Breast epithelium (tissue), 4 donors: ENCODE data around the gene SIRPD. TPM values are rescaled to one million over a fixed set of nuclear protein-coding genes. Genes with fewer than 3 reads are reported as not detected.

Experiments used
- DNase-seq, 2 donors: peaks; one replicate each; pipeline ENCODE4 v3.0.0-alpha.2; 2019; ENCODE audit warnings: low spot score in 2 of 2
- H3K27ac ChIP-seq, 2 donors: fragments of 200-600 bp; sonication (generic) in 1 of 2; one replicate each; pipeline ENCODE4 v1.5.1; 2016 to 2019; ENCODE audit warnings: mild to moderate bottlenecking in 1 of 2
- H3K27me3 ChIP-seq, 2 donors: fragments of 200-600 bp; sonication (generic) in 1 of 2; one replicate each; pipeline versions ENCODE4 v1.5.1 to v1.6.0; 2017 to 2019; ENCODE audit warnings: control low read depth in 1 of 2, mild to moderate bottlenecking in 1 of 2
- H3K36me3 ChIP-seq: fragments of 200-600 bp; one replicate; pipeline ENCODE4 v1.5.1; 2019
- H3K4me1 ChIP-seq, 2 donors: fragments of 200-600 bp; sonication (generic); one replicate each; pipeline ENCODE4 v1.5.1; 2016 to 2019; ENCODE audit warnings: control low read depth in 1 of 2
- H3K4me3 ChIP-seq, 3 donors: fragments of 200-600 bp; sonication (generic); 1 replicate in 2 of 3; 2 replicates in 1 of 3; pipeline ENCODE4 v1.5.1; 2016 to 2019; ENCODE audit warnings: mild to moderate bottlenecking in 3 of 3, moderate library complexity in 2 of 3
- H3K9me3 ChIP-seq, 2 donors: fragments of 200-600 bp; sonication (generic) in 1 of 2; one replicate each; pipeline ENCODE4 v1.5.1; 2016 to 2019; ENCODE audit warnings: control low read depth in 1 of 2
- CTCF ChIP-seq, 3 donors: fragments of 450-650 bp; IDR thresholded peaks; one replicate each; pipeline ENCODE4 v1.5.1; 2016 to 2017; ENCODE audit warnings: antibody characterized with exemption in 3 of 3, mild to moderate bottlenecking in 3 of 3, moderate library complexity in 3 of 3
- POLR2A ChIP-seq: fragments of 450-650 bp; IDR thresholded peaks from one replicate; pipeline ENCODE4 v1.6.1; 2016; ENCODE audit warnings: antibody characterized with exemption, mild to moderate bottlenecking, moderate library complexity
- POLR2AphosphoS5 ChIP-seq, 3 donors: sonication (generic); formaldehyde crosslinking; IDR thresholded peaks; one replicate each; pipeline ENCODE4 v1.6.1; 2017; ENCODE audit warnings: antibody characterized with exemption in 3 of 3
- intact Hi-C: fragments of 100-400 bp; cut with DNase I; formaldehyde crosslinking; loops from one replicate; pipeline ENCODE4 v1.15.1; 2023; ENCODE audit warnings: low total_unique reads
- total RNA-seq, 3 donors: library from RNA; depleted of rRNA; stranded (reverse); fragments of >200 nt; gene quantifications; one replicate each; pipeline ENCODE4 v1.1.0, GENCODE V29; 2016

SIRPD gene
- total RNA-seq, 3 donors from 2014 or later = not detected

- Histone ChIP-seq H3K9me3 (no peaks in the 10 kb centered on the region), H3K4me1 (no peaks in the 10 kb centered on the region), H3K4me3 (no peak overlapping the region), H3K36me3 (no peaks in the 10 kb centered on the region), H3K27ac (no peak overlapping the region), H3K27me3 (no peaks in the 10 kb centered on the region)
- TF ChIP-seq POLR2A (no peak), CTCF (IDR thresholded peaks at IDR 0.05) (no peak), POLR2AphosphoS5 (IDR thresholded peaks at IDR 0.05) (no peak)
- DNase-seq = no peak
- intact Hi-C loops = no loop called here
Observed at GRCh38 chr20:1562622-1563021, 5.1 kb upstream of the SIRPD start.

DNA sequence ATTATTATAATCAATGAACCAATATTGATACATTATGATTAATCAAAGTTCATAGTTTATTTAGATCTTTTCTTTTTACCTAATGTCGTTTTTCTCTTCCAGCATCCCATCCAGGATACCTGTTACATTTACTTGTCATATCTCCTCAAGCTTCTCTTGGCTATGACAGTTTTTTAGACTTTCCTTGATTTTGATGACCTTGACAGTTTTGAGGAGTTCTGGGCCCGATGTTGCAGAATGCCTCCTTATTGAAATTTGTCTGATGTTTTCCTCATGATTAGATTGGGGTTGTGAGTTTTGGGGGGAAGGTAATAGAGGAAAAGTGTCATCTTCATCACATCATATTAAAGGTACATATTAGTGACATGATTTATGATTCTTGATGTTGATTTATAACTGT, 3.8 kb upstream of the SIRPD start:
- no peaks in the 10 kb centered on the region for H3K9me3 ChIP-seq
- intact Hi-C loops = no loop called here
- H3K4me1 ChIP-seq = no peaks in the 10 kb centered on the region
- no peaks in the 10 kb centered on the region for H3K36me3 ChIP-seq
- TF ChIP-seq POLR2AphosphoS5 (IDR thresholded peaks at IDR 0.05) = no peak
- TF ChIP-seq CTCF (IDR thresholded peaks at IDR 0.05) = no peak
- TF ChIP-seq POLR2A = no peak
- H3K27me3 ChIP-seq = no peaks in the 10 kb centered on the region
- no peak for DNase-seq
- H3K27ac ChIP-seq = no peak overlapping the region
- H3K4me3 ChIP-seq = no peak overlapping the region

DNA sequence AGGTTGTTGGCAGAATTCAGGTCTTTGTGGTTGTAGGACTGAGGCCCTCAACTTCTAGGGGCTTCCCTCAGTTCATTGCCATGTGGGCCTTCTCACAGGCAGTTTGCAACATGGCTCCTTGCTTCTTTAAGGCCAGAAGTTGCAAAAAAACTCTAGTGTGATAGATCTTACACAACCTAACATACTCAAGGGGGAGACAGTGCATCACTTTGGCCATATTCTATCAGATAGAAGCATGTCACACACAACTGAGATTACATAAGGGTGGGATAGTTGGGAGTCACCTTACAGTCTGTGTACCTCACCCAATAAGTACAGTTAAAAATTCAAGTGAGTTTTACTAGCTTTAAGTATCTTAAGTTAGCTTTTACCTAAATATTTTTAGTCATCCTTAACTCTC, 1.6 kb downstream of the SIRPD start:
- Histone ChIP-seq H3K27ac (no peak overlapping the region), H3K4me3 (no peak overlapping the region), H3K27me3 (no peaks in the 10 kb centered on the region), H3K9me3 (peaks cover 0 to 12% of the 10 kb centered on the region in 2 donors), H3K36me3 (no peaks in the 10 kb centered on the region), H3K4me1 (no peaks in the 10 kb centered on the region)
- intact Hi-C loops = no loop called here
- TF ChIP-seq CTCF (IDR thresholded peaks at IDR 0.05) = no peak
- TF ChIP-seq POLR2A = no peak
- no peak for TF ChIP-seq POLR2AphosphoS5 (IDR thresholded peaks at IDR 0.05)
- DNase-seq = no peak

DNA sequence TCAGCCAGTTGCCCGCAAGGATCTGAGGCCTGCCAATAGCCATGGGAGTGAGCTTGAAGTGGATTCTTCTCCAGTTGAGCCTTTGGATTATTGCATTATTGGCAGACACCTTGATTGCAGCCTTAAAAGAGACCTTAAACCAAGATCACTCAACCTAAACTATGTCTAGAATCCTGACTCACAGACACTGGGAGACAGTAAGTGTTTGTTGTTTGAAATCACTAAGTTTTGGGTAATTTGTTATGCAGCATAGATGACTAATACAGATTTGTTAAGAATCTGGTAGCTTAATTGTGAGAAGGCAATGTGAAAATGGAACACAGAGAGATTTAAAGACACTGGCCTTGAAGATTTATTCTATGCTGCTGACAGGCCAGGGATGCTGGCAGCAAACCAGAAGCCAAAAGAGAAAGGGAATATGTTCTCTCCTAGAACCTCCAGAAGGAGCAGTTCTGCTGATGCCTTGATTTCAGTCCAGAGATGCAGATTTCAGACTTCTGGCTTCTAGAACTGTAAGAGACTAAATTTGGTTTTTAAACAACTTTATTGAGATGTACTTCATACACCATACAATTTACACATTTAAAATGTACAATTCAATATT, 17.6 kb downstream of the SIRPD start:
- no peaks in the 10 kb centered on the region for H3K27me3 ChIP-seq
- no peaks in the 10 kb centered on the region for H3K36me3 ChIP-seq
- no peaks in the 10 kb centered on the region for H3K9me3 ChIP-seq
- H3K4me1 ChIP-seq = no peaks in the 10 kb centered on the region
- no peak overlapping the region for H3K4me3 ChIP-seq
- H3K27ac ChIP-seq = no peak overlapping the region
- no peak for DNase-seq
- intact Hi-C loops = no loop called here
- TF ChIP-seq POLR2AphosphoS5 (IDR thresholded peaks at IDR 0.05) = no peak
- TF ChIP-seq CTCF (IDR thresholded peaks at IDR 0.05) = no peak
- no peak for TF ChIP-seq POLR2A

GRCh38 chr20:1538655-1539054, 18.9 kb downstream of the SIRPD start:
- intact Hi-C loops = no loop called here
- TF ChIP-seq POLR2A (no peak), POLR2AphosphoS5 (IDR thresholded peaks at IDR 0.05) (no peak), CTCF (IDR thresholded peaks at IDR 0.05) (no peak)
- Histone ChIP-seq H3K4me3 (no peak overlapping the region), H3K36me3 (no peaks in the 10 kb centered on the region), H3K27ac (no peak overlapping the region), H3K4me1 (no peaks in the 10 kb centered on the region), H3K9me3 (no peaks in the 10 kb centered on the region), H3K27me3 (no peaks in the 10 kb centered on the region)
- no peak for DNase-seq
